Mesenchymal stem cell (in vitro differentiated cells and primary cell): ENCODE measurements around the gene COL18A1. TPM values are rescaled to one million over a fixed set of nuclear protein-coding genes. Genes with fewer than 3 reads are reported as not detected.

Experiments
- small RNA-seq: library from polyadenylated mRNA; stranded (forward); fragments of <200 nt; extraction: miRNeasy Mini kit (QIAGEN cat#:217004); gene quantifications from one replicate; pipeline ENCODE3, GENCODE V24; 2013; ENCODE audit warnings: low read depth

The COL18A1 gene

Small RNA genes within 50 kb of the gene (small RNA-seq; reads per million reads assigned to genes)
- 5.5 reads per million, percentile 59 among the genes with 10 or more reads in this experiment for gene MIR6815
- gene MTCO1P3: not detected
